ENCODE data around the gene AGAP2.
"Not testable (repeated sequence)": the region's sequence is repeated elsewhere in the genome, so short reads cannot be mapped to it uniquely, and the experiment has no call there.

The AGAP2 gene

GRCh38 chr12:57738661-57739237 is at the start of gene AGAP2:
AGAP2 (minus strand) TSS chr12:57738742; CDS start chr12:57738246, 496 bp downstream.
- no peak for DNase-seq

- DNase-seq, result no peak
Observed at GRCh38 chr12:57783861-57784260, 45.3 kb upstream of the AGAP2 start.

GRCh38 chr12:57783466-57783801 is 44.9 kb upstream of the AGAP2 start:
- no peak for DNase-seq

GRCh38 chr12:57782608-57783465 is 44.3 kb upstream of the AGAP2 start, which contains the start of gene TSFM:
TSFM (plus strand) TSS chr12:57782787; CDS start chr12:57782802, 15 bp downstream.
- DNase-seq, result peak; percentile 96

- no peak for DNase-seq
Observed at GRCh38 chr12:57782243-57782607, 43.7 kb upstream of the AGAP2 start.

GRCh38 chr12:57781801-57782200 is 43.3 kb upstream of the AGAP2 start:
- DNase-seq, result no peak

GRCh38 chr12:57781244-57781643 is 42.7 kb upstream of the AGAP2 start:
- no peak for DNase-seq

- no peak for DNase-seq
Observed at GRCh38 chr12:57780284-57780897, 41.8 kb upstream of the AGAP2 start.

- no peak for DNase-seq
Observed at GRCh38 chr12:57779736-57780135, 41.2 kb upstream of the AGAP2 start.

GRCh38 chr12:57777911-57778310 is 39.4 kb upstream of the AGAP2 start:
- DNase-seq, result no peak

- no peak for DNase-seq
Observed at GRCh38 chr12:57777367-57777766, 38.8 kb upstream of the AGAP2 start.

- DNase-seq, result no peak
Observed at GRCh38 chr12:57776247-57776587, 37.7 kb upstream of the AGAP2 start.

GRCh38 chr12:57775563-57776246 is 37.2 kb upstream of the AGAP2 start:
- no peak for DNase-seq

GRCh38 chr12:57775044-57775443 is 36.5 kb upstream of the AGAP2 start:
- DNase-seq, result no peak

- not testable (repeated sequence) for DNase-seq
Observed at GRCh38 chr12:57774634-57775033, 36.1 kb upstream of the AGAP2 start.

- peak; percentile 76 for DNase-seq
Observed at GRCh38 chr12:57772429-57773322, 34.1 kb upstream of the AGAP2 start, which contains the start of gene EEF1AKMT3. EEF1AKMT3 (plus strand) TSS chr12:57772614; CDS start chr12:57772725, 111 bp downstream.

GRCh38 chr12:57771873-57772428 is 33.4 kb upstream of the AGAP2 start, which contains the start of gene METTL1:
METTL1 (minus strand) TSS chr12:57772105; CDS start chr12:57772083, 22 bp downstream.
- DNase-seq, result peak; percentile 98

GRCh38 chr12:57771236-57771872 is 32.8 kb upstream of the AGAP2 start:
- DNase-seq, result peak; percentile 95

- DNase-seq, result no peak
Observed at GRCh38 chr12:57770734-57771133, 32.2 kb upstream of the AGAP2 start.

GRCh38 chr12:57769594-57769993 is 31.1 kb upstream of the AGAP2 start:
- no peak for DNase-seq

- no peak for DNase-seq
Observed at GRCh38 chr12:57767876-57768275, 29.3 kb upstream of the AGAP2 start.

Data from femur (tissue), 1 donor.